Activated CD4-positive, alpha-beta T cell treated with anti-CD3 and anti-CD28 coated beads, Interleukin-2, Interleukin-4, amounts not matched to agents 100 ng/mL and 50 ng/mL, durations not matched to agents 16 hours and 8 hours (primary cell): ENCODE data around the gene FNDC10.
"Not testable (repeated sequence)": the region's sequence is repeated elsewhere in the genome, so short reads cannot be mapped to it uniquely, and the experiment has no call there.

Source experiments
- DNase-seq: peaks from one replicate; pipeline ENCODE4 v3.0.0-alpha.2; 2020; ENCODE audit warnings: low spot score

Gene FNDC10

GRCh38 chr1:1567152-1567875, 32.6 kb downstream of the FNDC10 start:
- DNase-seq, result no peak

- no peak for DNase-seq
Observed at GRCh38 chr1:1565340-1565739, 34.6 kb downstream of the FNDC10 start.

- DNase-seq, result no peak
Observed at GRCh38 chr1:1564268-1564667, 35.7 kb downstream of the FNDC10 start.

- no peak for DNase-seq
Observed at GRCh38 chr1:1563688-1564087, 36.2 kb downstream of the FNDC10 start.

- no peak for DNase-seq
Observed at GRCh38 chr1:1562556-1563195, 37.3 kb downstream of the FNDC10 start.

- DNase-seq, result no peak
Observed at GRCh38 chr1:1561801-1562470, 38.0 kb downstream of the FNDC10 start.

GRCh38 chr1:1560178-1560577, 39.8 kb downstream of the FNDC10 start:
- DNase-seq, result no peak

- no peak for DNase-seq
Observed at GRCh38 chr1:1559066-1559465, 40.9 kb downstream of the FNDC10 start.

GRCh38 chr1:1558591-1558990, 41.3 kb downstream of the FNDC10 start:
- no peak for DNase-seq

- not testable (repeated sequence) for DNase-seq
Observed at GRCh38 chr1:1557688-1558087, 42.2 kb downstream of the FNDC10 start.

- DNase-seq, result not testable (repeated sequence)
Observed at GRCh38 chr1:1556961-1557360, 43.0 kb downstream of the FNDC10 start.

GRCh38 chr1:1556505-1556904, 43.4 kb downstream of the FNDC10 start:
- DNase-seq, result no peak

- no peak for DNase-seq
Observed at GRCh38 chr1:1554926-1555915, 44.7 kb downstream of the FNDC10 start.

- DNase-seq, result no peak
Observed at GRCh38 chr1:1554550-1554925, 45.4 kb downstream of the FNDC10 start.

- no peak for DNase-seq
Observed at GRCh38 chr1:1553821-1554494, 46.0 kb downstream of the FNDC10 start.

GRCh38 chr1:1552263-1552639, 47.7 kb downstream of the FNDC10 start:
- DNase-seq, result no peak

GRCh38 chr1:1551524-1552262, 48.2 kb downstream of the FNDC10 start:
- DNase-seq, result no peak

GRCh38 chr1:1550591-1551432, 49.1 kb downstream of the FNDC10 start:
- no peak for DNase-seq

GRCh38 chr1:1550087-1550486, 49.8 kb downstream of the FNDC10 start:
- no peak for DNase-seq

GRCh38 chr1:1548591-1548990, 51.3 kb downstream of the FNDC10 start:
- no peak for DNase-seq
